ENCODE results near the gene CLCN6.

GRCh38 chr1:11806307-11806936 is 431 bp downstream of the CLCN6 start:
- TF ChIP-seq SPI1 (IDR thresholded peaks at IDR 0.05; ENCODE audit: borderline replicate concordance, low read depth) (no peak), CTCF (IDR thresholded peaks at IDR 0.05; ENCODE audit: insufficient read depth, low read length) (no peak), POLR2AphosphoS5 (IDR thresholded peaks at IDR 0.05; ENCODE audit: low read depth) (no peak), REST (IDR thresholded peaks at IDR 0.05; ENCODE audit: insufficient replicate concordance, low read depth) (no peak)

Measured in HL-60 (cell line).